GM12878 (cell line): ENCODE results near the gene GGT6. TPM values are rescaled to one million over a fixed set of nuclear protein-coding genes. Genes with fewer than 3 reads are reported as not detected.

Experiments
- ATAC-seq: fragments of 200-7000 bp; cut with Tn5 transposase; 3 replicates; pipeline ENCODE4 v1.9.1; 2020; ENCODE audit warnings: mild to moderate bottlenecking, moderate library complexity
- BruUV-seq: library from RNA; stranded (reverse); fragments of 400-500 nt; replicated peaks from 2 replicates; lab custom pipeline; 2021; lab: Mats Ljungman, UMichigan
- CTCF ChIA-PET: fragments of 300-600 bp; sonication (Branson Sonifier 250); formaldehyde crosslinking; extraction: SDS; loops from one replicate; lab custom pipeline; 2021; ENCODE audit warnings: inconsistent platforms; lab: Yijun Ruan, JAX
- POLR2A ChIA-PET: fragments of 350-600 bp; formaldehyde crosslinking; extraction: SDS; loops from one replicate; lab custom pipeline; 2021; ENCODE audit warnings: inconsistent platforms; lab: Charles Lee
- RAD21 ChIA-PET: fragments of 300-600 bp; sonication (Branson Sonifier 250); formaldehyde crosslinking; loops from one replicate; lab custom pipeline; 2023; ENCODE audit warnings: antibody characterized with exemption; ENCODE audit not compliant: unreplicated experiment; lab: Charles Lee
- SMC1A ChIA-PET: fragments of 300-600 bp; sonication (Branson Sonifier 250); formaldehyde crosslinking; loops from one replicate; lab custom pipeline; 2023; ENCODE audit not compliant: unreplicated experiment, uncharacterized antibody; lab: Charles Lee
- DNase-seq: peaks from one replicate; pipeline ENCODE4 v3.0.0-alpha.2; 2011; ENCODE audit warnings: low read depth, low spot score
- FAIRE-seq: peaks from 3 replicates; lab custom pipeline; 2011; peaks lifted over from hg19 to GRCh38; lab: Jason Lieb, UNC
- H2AFZ ChIP-seq: 2 replicates; pipeline ENCODE4 v1.6.0; 2011; ENCODE audit warnings: low read depth, low read length, control low read depth; ENCODE audit not compliant: control insufficient read depth
- H3K27ac ChIP-seq: 2 replicates; pipeline ENCODE4 v1.5.1; 2011; ENCODE audit warnings: control low read depth; ENCODE audit not compliant: control insufficient read depth, insufficient read depth
- H3K27me3 ChIP-seq, 2 experiments: replicated peaks in 1 of 2; 2 replicates each; pipeline versions ENCODE4 v1.6.0 to v1.6.1; 2011; ENCODE audit warnings: low read length in 1 of 2; ENCODE audit not compliant: control insufficient read depth in 2 of 2, insufficient read depth in 2 of 2
- H3K36me3 ChIP-seq, 2 experiments: 2 replicates each; pipeline ENCODE4 v1.5.1; 2011; ENCODE audit warnings: low read length in 1 of 2; ENCODE audit not compliant: control insufficient read depth in 2 of 2, insufficient read depth in 2 of 2
- H3K4me1 ChIP-seq: 2 replicates; pipeline ENCODE4 v1.6.1; 2011; ENCODE audit warnings: mild to moderate bottlenecking, low read length, moderate library complexity, mixed read lengths; ENCODE audit not compliant: control insufficient read depth, insufficient read depth
- H3K4me2 ChIP-seq: 2 replicates; pipeline ENCODE4 v1.6.0; 2011; ENCODE audit warnings: control low read depth; ENCODE audit not compliant: control insufficient read depth, insufficient read depth
- H3K4me3 ChIP-seq: fragments of 200-600 bp; sonication (generic); 2 replicates; pipeline ENCODE4 v1.5.1; 2016
- H3K79me2 ChIP-seq: 2 replicates; pipeline ENCODE4 v1.6.0; 2011; ENCODE audit warnings: low read length; ENCODE audit not compliant: control insufficient read depth, insufficient read depth
- H3K9ac ChIP-seq: 2 replicates; pipeline ENCODE4 v1.8.0; 2011; ENCODE audit warnings: low read length, control low read depth, mixed read lengths; ENCODE audit not compliant: control insufficient read depth, insufficient read depth
- H3K9me3 ChIP-seq: replicated peaks from 3 replicates; pipeline ENCODE4 v1.5.1; 2011; ENCODE audit warnings: mild to moderate bottlenecking, low read length; ENCODE audit not compliant: control insufficient read depth, insufficient read depth
- H4K20me1 ChIP-seq: 2 replicates; pipeline ENCODE4 v1.6.0; 2011; ENCODE audit not compliant: control insufficient read depth, insufficient read depth
- BRCA1 ChIP-seq: IDR thresholded peaks from 2 replicates; pipeline ENCODE4 v1.6.1; 2011; ENCODE audit warnings: low read depth, low read length, improper control_type of control experiment
- CHD1 ChIP-seq: IDR thresholded peaks from 2 replicates; pipeline ENCODE4 v1.6.1; 2012; ENCODE audit warnings: low read depth, low read length, improper control_type of control experiment
- RCOR1 ChIP-seq: conservative IDR thresholded peaks from 2 replicates; pipeline ENCODE4 v1.6.1; 2012; ENCODE audit warnings: low read depth, low read length, improper control_type of control experiment
- SPI1 ChIP-seq: IDR thresholded peaks from 2 replicates; pipeline ENCODE4 v1.6.1; 2011; ENCODE audit warnings: low read depth, mild to moderate bottlenecking, low read length, moderate library complexity, borderline replicate concordance; ENCODE audit not compliant: insufficient read depth
- TCF7 ChIP-seq: IDR thresholded peaks from 2 replicates; pipeline ENCODE4 v1.6.1; 2014; ENCODE audit warnings: antibody characterized with exemption, borderline replicate concordance
- WGBS: methylation state at CpG from one replicate; pipeline ENCODE4 v1.1.6; 2016; ENCODE audit warnings: low lambda C conversion rate; ENCODE audit not compliant: insufficient replicate concordance, insufficient coverage; ENCODE audit errors: missing lambda C conversion rate; 5-methylcytosine and 5-hydroxymethylcytosine counted together
- in situ Hi-C: fragments of 300-500 bp; cut with MboI; formaldehyde crosslinking; loops from 9 replicates; pipeline ENCODE4 v1.14.3; 2018; ENCODE audit warnings: mixed read lengths
- intact Hi-C: fragments of 100-400 bp; cut with micrococcal nuclease; formaldehyde crosslinking; loops from one replicate; pipeline ENCODE4 v1.14.2; 2022; ENCODE audit not compliant: unreplicated experiment
- polyA plus RNA-seq, 11 experiments: library from polyadenylated mRNA; depleted of rRNA in 4 of 11; unstranded in 6 of 11; stranded (reverse) in 5 of 11; fragments of >200 nt; fragmentation: Nextera tagmentation in 4 of 11; fragmentation: Illumina TruSeq in 1 of 11; extraction: Ambion mirVana in 4 of 11; extraction: Trizol in 1 of 11; gene quantifications; 1 replicate in 1 of 11; 2 replicates in 10 of 11; pipeline versions ENCODE4 v1.2.1 to v1.2.3, GENCODE V29; 2011 to 2016; ENCODE audit warnings: inconsistent platforms in 2 of 11, missing spikeins in 2 of 11, low read depth in 1 of 11
- total RNA-seq, 4 experiments: library from RNA; depleted of rRNA in 3 of 4; stranded (reverse); fragments of >200 nt in 3 of 4; fragmentation: Illumina TruSeq in 1 of 4; extraction: Trizol in 1 of 4; gene quantifications; 2 replicates each; pipeline versions ENCODE4 v1.2.1 to v1.2.3, GENCODE V29; 2013 to 2021
- TF ChIP-seq, protein P1 (sequence below): fragments of 450-650 bp; IDR thresholded peaks from 2 replicates; pipeline ENCODE4 v1.6.1; 2016; ENCODE audit warnings: mild to moderate bottlenecking, moderate library complexity, borderline replicate concordance

GGT6 gene
- total and polyA plus RNA-seq, 10 of the 15 experiments (the other 5 are each of a cell fraction or from before 2014, with no cell fraction given) = 0.01 to 0.26 (median 0.13) TPM; not detected in 5

DNA sequence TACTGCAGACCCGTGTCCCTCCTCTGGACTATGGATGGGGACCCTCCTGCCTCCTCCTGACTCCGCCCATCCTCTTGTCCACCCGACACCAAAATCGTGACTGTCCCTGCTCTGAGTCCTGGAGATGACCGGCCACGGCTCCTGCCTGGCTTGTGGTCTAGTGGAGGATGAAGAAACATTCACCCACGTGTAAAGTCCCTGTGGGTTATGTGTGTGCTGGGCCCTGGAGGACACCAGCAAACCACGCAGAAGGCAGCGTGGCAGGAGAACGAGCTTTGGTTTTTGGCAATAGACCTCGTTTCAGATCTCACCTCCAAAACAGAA is 49.8 kb downstream of the GGT6 start (continued):
- TF ChIP-seq, protein P1, sequence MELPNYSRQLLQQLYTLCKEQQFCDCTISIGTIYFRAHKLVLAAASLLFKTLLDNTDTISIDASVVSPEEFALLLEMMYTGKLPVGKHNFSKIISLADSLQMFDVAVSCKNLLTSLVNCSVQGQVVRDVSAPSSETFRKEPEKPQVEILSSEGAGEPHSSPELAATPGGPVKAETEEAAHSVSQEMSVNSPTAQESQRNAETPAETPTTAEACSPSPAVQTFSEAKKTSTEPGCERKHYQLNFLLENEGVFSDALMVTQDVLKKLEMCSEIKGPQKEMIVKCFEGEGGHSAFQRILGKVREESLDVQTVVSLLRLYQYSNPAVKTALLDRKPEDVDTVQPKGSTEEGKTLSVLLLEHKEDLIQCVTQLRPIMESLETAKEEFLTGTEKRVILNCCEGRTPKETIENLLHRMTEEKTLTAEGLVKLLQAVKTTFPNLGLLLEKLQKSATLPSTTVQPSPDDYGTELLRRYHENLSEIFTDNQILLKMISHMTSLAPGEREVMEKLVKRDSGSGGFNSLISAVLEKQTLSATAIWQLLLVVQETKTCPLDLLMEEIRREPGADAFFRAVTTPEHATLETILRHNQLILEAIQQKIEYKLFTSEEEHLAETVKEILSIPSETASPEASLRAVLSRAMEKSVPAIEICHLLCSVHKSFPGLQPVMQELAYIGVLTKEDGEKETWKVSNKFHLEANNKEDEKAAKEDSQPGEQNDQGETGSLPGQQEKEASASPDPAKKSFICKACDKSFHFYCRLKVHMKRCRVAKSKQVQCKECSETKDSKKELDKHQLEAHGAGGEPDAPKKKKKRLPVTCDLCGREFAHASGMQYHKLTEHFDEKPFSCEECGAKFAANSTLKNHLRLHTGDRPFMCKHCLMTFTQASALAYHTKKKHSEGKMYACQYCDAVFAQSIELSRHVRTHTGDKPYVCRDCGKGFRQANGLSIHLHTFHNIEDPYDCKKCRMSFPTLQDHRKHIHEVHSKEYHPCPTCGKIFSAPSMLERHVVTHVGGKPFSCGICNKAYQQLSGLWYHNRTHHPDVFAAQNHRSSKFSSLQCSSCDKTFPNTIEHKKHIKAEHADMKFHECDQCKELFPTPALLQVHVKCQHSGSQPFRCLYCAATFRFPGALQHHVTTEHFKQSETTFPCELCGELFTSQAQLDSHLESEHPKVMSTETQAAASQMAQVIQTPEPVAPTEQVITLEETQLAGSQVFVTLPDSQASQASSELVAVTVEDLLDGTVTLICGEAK = no peak

DNA sequence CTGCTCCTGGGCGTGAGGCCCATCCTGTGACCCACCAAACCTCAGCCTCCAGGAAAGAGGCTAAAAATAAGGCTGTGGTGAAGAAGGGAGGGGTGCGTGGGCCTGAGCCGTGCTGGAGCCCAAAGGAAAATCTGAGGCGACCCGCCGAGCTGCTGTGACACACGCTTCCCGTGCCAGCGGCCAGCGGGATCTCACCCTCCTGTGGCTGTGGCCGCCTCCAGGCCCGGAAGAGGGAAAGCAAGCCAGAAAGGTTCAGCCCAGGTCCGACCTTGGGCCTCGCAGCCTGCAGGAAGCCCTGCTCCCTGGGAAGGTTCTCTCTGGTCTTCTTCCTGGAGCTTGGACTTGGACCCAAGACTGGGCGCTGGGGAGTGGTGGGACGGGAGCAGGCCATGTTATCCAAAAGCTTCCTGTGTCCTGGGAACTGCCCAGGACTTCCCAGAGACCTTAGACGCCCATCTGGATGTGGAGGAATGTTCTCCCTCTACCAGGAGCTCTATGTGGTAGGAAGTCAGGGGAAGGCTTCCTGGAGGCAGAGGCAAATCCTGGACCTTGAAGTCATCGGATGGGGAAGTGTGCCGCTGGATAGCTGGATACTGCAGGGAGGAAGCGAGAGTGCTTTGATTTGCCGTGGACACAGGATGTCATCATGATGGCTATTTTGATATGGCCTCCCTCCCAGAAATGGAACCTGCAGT is 50.3 kb downstream of the GGT6 start:
- WGBS = 64% methylated on average over 21 of the region's 21 CpGs
- Histone ChIP-seq H3K4me2 (no peak overlapping the region), H3K79me2 (no peaks in the 10 kb centered on the region), H3K9me3 (no peaks in the 10 kb centered on the region), H2AFZ (no peak overlapping the region), H4K20me1 (no peaks in the 10 kb centered on the region), H3K36me3 (no peaks in the 10 kb centered on the region), H3K27me3 (no peaks in the 10 kb centered on the region), H3K4me3 (no peak overlapping the region), H3K27ac (no peak overlapping the region), H3K4me1 (peaks cover 6% of the 10 kb centered on the region; the same call in 1 of the 2 replicates), H3K9ac (no peak overlapping the region)
- POLR2A ChIA-PET = interaction anchor here (1.2 kb wide), 1 partner anchor 9 kb away, joined by 4 read pairs; no protein-coding TSS in a partner anchor
- ATAC-seq (no peak), FAIRE-seq (no peak), DNase-seq (no peak)
- in situ Hi-C loops = no loop called here
- no peak for TF ChIP-seq CHD1
- no peak for TF ChIP-seq BRCA1
- no peak for TF ChIP-seq TCF7
- no peak for TF ChIP-seq SPI1
- no peak for TF ChIP-seq RCOR1
- no TSS peak for BruUV-seq
- intact Hi-C loops = no loop called here
- RAD21 ChIA-PET = interaction anchor here (1.5 kb wide), 1 partner anchor 89 kb away, joined by 3 read pairs; no protein-coding TSS in a partner anchor
- CTCF ChIA-PET = interaction anchor here (0.6 to 1.5 kb wide), 3 partner anchors 15 to 56 kb away, joined by 3 read pairs; no protein-coding TSS in a partner anchor
- SMC1A ChIA-PET = interaction anchor here (1.2 kb wide), 1 partner anchor 13 kb away, joined by 3 read pairs; no protein-coding TSS in a partner anchor
